Raji (cell line): ENCODE data around the gene SPRY2.

Source experiments
- POLR2A ChIP-seq: IDR thresholded peaks from 2 replicates; pipeline ENCODE4 v1.6.1; 2011; ENCODE audit warnings: low read depth, low read length, control low read depth; ENCODE audit not compliant: insufficient read depth

The SPRY2 gene

DNA sequence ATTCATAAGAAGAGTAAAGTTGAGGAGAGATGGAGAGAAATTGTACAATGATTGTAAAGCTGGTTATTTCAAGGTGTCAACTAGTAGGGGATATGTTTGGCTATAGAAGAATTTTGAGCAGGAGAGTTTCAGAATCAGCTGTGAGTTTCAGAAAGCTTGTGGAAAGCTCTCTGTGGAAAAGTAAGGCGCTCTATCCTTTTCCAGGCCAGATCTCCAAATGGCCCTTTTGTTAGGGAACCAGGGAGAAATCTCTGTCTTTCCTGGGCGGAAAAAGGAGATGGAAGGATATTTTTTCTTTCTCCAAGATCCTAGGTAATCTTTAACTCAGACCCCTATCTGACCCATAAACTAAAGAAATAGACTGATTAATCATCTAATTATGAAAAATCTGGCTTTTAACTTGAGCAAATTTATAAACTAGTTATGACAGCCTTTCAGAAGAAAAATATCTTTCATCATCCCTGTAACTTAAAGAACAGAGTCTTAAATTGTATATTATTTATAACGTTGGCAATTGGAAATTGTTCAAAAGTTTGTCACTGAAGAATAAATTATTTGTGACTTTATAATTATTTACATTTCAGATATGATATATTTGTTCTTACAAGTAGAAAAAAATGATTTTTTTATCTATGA lies 34.5 kb downstream of the SPRY2 start:
- no peak for TF ChIP-seq POLR2A

- no peak for TF ChIP-seq POLR2A
Measured at GRCh38 chr13:80305737-80306136, 35.2 kb downstream of the SPRY2 start.

DNA sequence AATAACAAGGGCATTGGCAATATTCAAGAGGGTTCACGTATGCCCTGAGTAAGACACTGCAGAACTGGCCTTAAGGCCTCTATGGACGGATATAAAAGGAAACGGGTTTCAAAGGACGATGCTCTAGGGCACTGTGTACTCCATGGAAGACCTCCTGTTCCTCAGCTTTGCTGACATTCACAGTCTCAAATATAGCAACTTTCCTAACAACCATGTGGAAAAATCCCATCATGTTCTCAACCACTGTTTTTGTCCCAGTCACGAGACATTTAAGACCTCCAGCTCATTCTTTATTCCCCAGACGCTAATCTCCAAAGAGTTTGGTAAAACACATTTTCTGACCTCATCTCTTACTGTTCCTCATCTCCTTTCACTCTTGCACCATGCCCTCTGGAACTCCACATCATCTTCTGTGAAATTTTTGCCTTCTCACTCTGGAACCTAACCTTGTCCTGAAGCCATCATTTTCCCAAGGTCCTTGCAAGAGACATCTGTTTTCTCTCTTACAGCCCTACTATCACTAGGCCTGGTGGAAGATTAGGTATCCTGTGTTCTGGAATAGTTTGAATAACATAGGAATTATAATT lies 37.6 kb downstream of the SPRY2 start:
- no peak for TF ChIP-seq POLR2A

DNA sequence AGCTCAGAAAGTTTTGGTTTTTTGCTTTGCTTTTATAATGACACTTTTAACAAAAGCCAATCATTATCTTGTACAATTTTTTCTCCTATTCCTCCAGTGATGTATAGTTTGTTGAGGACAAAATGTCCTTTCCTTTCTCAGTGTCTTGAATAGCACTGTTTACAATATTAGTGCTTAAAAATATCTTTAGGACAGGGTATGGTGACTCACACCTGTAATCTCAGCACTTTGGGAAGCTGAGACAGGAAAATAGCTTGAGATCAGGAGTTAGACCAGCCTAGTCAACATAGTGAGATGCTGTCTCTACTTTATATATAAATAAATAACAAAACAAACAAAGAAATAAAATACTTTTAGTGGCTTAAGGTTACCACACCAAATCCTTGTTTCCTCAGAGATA lies 41.9 kb downstream of the SPRY2 start:
- TF ChIP-seq POLR2A: no peak

GRCh38 chr13:80297503-80297902 lies 43.4 kb downstream of the SPRY2 start:
- no peak for TF ChIP-seq POLR2A

DNA sequence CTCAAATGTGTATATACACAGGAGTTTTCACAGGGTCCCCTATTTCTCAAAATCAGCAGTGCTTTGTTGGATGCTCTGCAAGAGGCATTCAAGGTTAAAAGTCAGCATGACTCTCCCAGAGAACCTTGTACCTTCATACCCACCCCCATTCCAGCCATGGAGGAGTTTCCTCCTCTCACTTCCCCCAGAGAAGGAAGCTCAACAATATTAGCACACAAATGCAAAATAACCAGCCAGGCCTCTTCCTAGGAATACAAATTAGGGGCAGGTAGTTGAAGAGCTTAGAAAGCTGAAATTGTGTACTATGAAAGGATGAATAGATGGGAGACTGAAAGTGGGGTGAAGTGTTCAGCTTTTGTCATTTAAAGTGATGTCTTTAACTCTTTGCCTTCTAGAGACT lies 43.8 kb downstream of the SPRY2 start:
- TF ChIP-seq POLR2A: no peak

DNA sequence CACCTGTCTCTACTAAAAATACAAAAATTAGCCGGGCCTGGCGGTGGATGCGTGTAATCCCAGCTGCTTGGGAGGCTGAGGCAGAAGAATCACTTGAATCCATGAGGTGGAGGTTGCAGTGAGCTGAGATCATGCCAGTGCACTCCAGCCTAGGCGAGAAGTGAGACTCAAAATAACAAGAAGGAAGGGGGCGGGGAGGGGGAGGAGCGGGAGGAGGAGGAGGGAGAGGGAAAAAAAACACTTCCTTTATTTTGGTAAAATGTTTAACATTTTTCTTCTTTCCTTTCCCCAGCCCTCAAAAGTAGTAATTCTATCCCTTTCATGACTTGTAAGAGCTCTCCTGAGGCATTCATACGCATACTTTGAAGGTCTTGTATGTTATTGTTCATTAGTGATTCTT lies 44.3 kb downstream of the SPRY2 start:
- TF ChIP-seq POLR2A: no peak

DNA sequence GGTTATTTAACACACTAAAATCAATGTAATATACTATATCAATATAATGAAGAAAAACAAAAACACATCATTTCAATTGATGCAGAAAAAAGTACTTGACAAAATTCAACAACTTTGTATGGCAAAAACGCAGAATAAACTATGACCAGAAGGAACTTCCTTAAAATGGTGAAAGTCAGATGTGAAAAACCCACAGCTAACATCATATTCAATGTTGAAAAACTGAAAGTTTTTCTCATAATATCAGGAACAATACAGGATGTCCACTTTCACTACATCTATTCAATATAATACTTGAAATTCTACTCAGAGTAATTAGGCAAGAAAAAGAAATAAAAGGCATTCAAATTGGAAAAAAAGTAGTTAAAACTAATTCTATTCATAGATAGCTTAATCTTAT lies 50.3 kb downstream of the SPRY2 start:
- TF ChIP-seq POLR2A: no peak
